Endothelial cell of umbilical vein (primary cell): ENCODE data around the gene SPAG16.

Source experiments
- CTCF ChIP-seq, 2 donors: IDR thresholded peaks; 1 replicate in 1 of 2; 2 replicates in 1 of 2; pipeline ENCODE4 v1.5.1; 2011; ENCODE audit warnings: low read length in 2 of 2, mild to moderate bottlenecking in 2 of 2, moderate library complexity in 2 of 2, control low read depth in 1 of 2, inconsistent platforms in 1 of 2, low read depth in 1 of 2; ENCODE audit not compliant: insufficient read depth in 1 of 2; ENCODE audit errors: extremely low read depth in 1 of 2
- POLR2AphosphoS5 ChIP-seq: IDR thresholded peaks from 2 replicates; pipeline ENCODE4 v1.6.1; 2012; ENCODE audit warnings: low read depth, mild to moderate bottlenecking, control low read depth, low read length, moderate library complexity; ENCODE audit not compliant: insufficient read depth

- TF ChIP-seq POLR2AphosphoS5, result no peak
- TF ChIP-seq CTCF (IDR thresholded peaks at IDR 0.05; ENCODE audit: extremely low read depth in 1 of 2, insufficient read depth in 1 of 2, low read depth in 1 of 2, low read length in 2 of 2), result no peak
Observed at GRCh38 chr2:214079032-214079431, 794.8 kb downstream of the SPAG16 start.
